HFFc6 (cell line): Measurements from ENCODE around the gene PROX2. TPM values are rescaled to one million over a fixed set of nuclear protein-coding genes. Genes with fewer than 3 reads are reported as not detected.

ENCODE experiments used
- DNase-seq: peaks from one replicate; pipeline ENCODE4 v3.0.0-alpha.2; 2018
- H3K27ac Mint-ChIP-seq: 2 replicates; pipeline ENCODE4 v1.8.0; 2020; ENCODE audit warnings: mild to moderate bottlenecking, mixed read lengths
- H3K27me3 Mint-ChIP-seq: 2 replicates; pipeline ENCODE4 v1.8.0; 2021; ENCODE audit warnings: mild to moderate bottlenecking, moderate library complexity, mixed read lengths; ENCODE audit not compliant: insufficient read depth
- H3K36me3 Mint-ChIP-seq: 2 replicates; pipeline ENCODE4 v1.8.0; 2021; ENCODE audit warnings: low read depth, mixed read lengths
- H3K4me1 Mint-ChIP-seq: 2 replicates; pipeline ENCODE4 v1.8.0; 2020; ENCODE audit warnings: low read depth, mixed read lengths
- H3K4me3 Mint-ChIP-seq: 2 replicates; pipeline ENCODE4 v1.8.0; 2020; ENCODE audit warnings: mild to moderate bottlenecking, moderate library complexity, mixed read lengths
- H3K9me3 Mint-ChIP-seq: 2 replicates; pipeline ENCODE4 v1.8.0; 2020; ENCODE audit warnings: mild to moderate bottlenecking, mixed read lengths
- CTCF ChIP-seq: fragments of 200-600 bp; sonication (generic); IDR thresholded peaks from 2 replicates; pipeline ENCODE4 v1.5.0; 2021; ENCODE audit warnings: antibody characterized with exemption, mild to moderate bottlenecking
- total RNA-seq, 6 experiments: library from RNA; stranded (reverse); fragmentation: NEBNext Ultra II Directional; extraction: Animal tissue kit (Norgen Biotek cat#: 25700); gene quantifications; 2 replicates in 1 of 6; 3 replicates in 5 of 6; pipeline ENCODE4 v1.2.3, GENCODE V29; 2021

PROX2 gene
- total RNA-seq, 6 experiments from 2014 or later = not detected

GRCh38 chr14:74879427-74880182, 3.7 kb upstream of the PROX2 start:
- Mint-ChIP-seq H3K27ac (no peak overlapping the region; the same call in 1 of the 2 replicates), H3K9me3 (no peaks in the 10 kb centered on the region), H3K4me3 (no peak overlapping the region), H3K4me1 (peaks cover 39% of the 10 kb centered on the region), H3K36me3 (peaks cover 18% of the 10 kb centered on the region), H3K27me3 (no peaks in the 10 kb centered on the region; the same call in 1 of the 2 replicates)
- TF ChIP-seq CTCF = no peak
- no peak for DNase-seq

GRCh38 chr14:74875204-74875603, 741 bp downstream of the PROX2 start:
- Mint-ChIP-seq H3K27ac (no peak overlapping the region), H3K36me3 (no peaks in the 10 kb centered on the region), H3K4me3 (no peak overlapping the region), H3K4me1 (peaks cover 8% of the 10 kb centered on the region), H3K27me3 (no peaks in the 10 kb centered on the region; the same call in 1 of the 2 replicates), H3K9me3 (no peaks in the 10 kb centered on the region)
- no peak for TF ChIP-seq CTCF
- no peak for DNase-seq

- peaks cover 9% of the 10 kb centered on the region for H3K4me1 Mint-ChIP-seq
- DNase-seq = no peak
These were observed 4.1 kb downstream of the PROX2 start for GRCh38 chr14:74871819-74872218.

GRCh38 chr14:74868739-74869138, 7.2 kb downstream of the PROX2 start:
- TF ChIP-seq CTCF = no peak
- H3K4me1 Mint-ChIP-seq = peaks cover 9% of the 10 kb centered on the region
- H3K36me3 Mint-ChIP-seq = no peaks in the 10 kb centered on the region
- DNase-seq = no peak
- no peak overlapping the region for H3K27ac Mint-ChIP-seq
- H3K27me3 Mint-ChIP-seq = peaks cover 6% of the 10 kb centered on the region
- H3K9me3 Mint-ChIP-seq = no peaks in the 10 kb centered on the region
- H3K4me3 Mint-ChIP-seq = no peak overlapping the region

More at GRCh38 chr14:74871819-74872218, 4.1 kb downstream of the PROX2 start:
- Mint-ChIP-seq H3K36me3 (no peaks in the 10 kb centered on the region), H3K27me3 (peaks cover 4% of the 10 kb centered on the region), H3K4me3 (no peak overlapping the region), H3K9me3 (no peaks in the 10 kb centered on the region), H3K27ac (no peak overlapping the region)
- TF ChIP-seq CTCF = no peak

- Mint-ChIP-seq H3K4me3 (no peak overlapping the region), H3K36me3 (no peaks in the 10 kb centered on the region), H3K27ac (no peak overlapping the region), H3K27me3 (peaks cover 6% of the 10 kb centered on the region), H3K4me1 (peaks cover 9% of the 10 kb centered on the region), H3K9me3 (no peaks in the 10 kb centered on the region)
- DNase-seq = no peak
- no peak for TF ChIP-seq CTCF
These were observed 8.3 kb downstream of the PROX2 start for GRCh38 chr14:74867673-74868072.
